GM19023 (cell line): ENCODE results near the gene PIK3R3.

Source experiments
- ATAC-seq: cut with Tn5 transposase; IDR thresholded peaks from one replicate; pipeline ENCODE4 v1.9.1; 2021; ENCODE audit warnings: mild to moderate bottlenecking, moderate library complexity; ENCODE audit not compliant: unreplicated experiment

The PIK3R3 gene

GRCh38 chr1:46132529-46133180, at the start of gene PIK3R3:
Gene PIK3R3 (minus strand): TSS chr1:46132629. CDS start chr1:46131952, 677 bp downstream.
- peak; percentile 90 for ATAC-seq

GRCh38 chr1:46181343-46182260, 49.2 kb upstream of the PIK3R3 start:
- ATAC-seq = no peak

- ATAC-seq = no peak
Measured at GRCh38 chr1:46180082-46180616, 47.7 kb upstream of the PIK3R3 start.

GRCh38 chr1:46179138-46180081, 47.0 kb upstream of the PIK3R3 start:
- ATAC-seq = no peak

- ATAC-seq = no peak
Measured at GRCh38 chr1:46176211-46176865, 43.9 kb upstream of the PIK3R3 start, which contains the start of gene P3R3URF. Gene P3R3URF (minus strand): TSS chr1:46176488. CDS start chr1:46176471, 17 bp downstream.

- ATAC-seq = no peak
Measured at GRCh38 chr1:46175243-46175642, 42.8 kb upstream of the PIK3R3 start.

DNA sequence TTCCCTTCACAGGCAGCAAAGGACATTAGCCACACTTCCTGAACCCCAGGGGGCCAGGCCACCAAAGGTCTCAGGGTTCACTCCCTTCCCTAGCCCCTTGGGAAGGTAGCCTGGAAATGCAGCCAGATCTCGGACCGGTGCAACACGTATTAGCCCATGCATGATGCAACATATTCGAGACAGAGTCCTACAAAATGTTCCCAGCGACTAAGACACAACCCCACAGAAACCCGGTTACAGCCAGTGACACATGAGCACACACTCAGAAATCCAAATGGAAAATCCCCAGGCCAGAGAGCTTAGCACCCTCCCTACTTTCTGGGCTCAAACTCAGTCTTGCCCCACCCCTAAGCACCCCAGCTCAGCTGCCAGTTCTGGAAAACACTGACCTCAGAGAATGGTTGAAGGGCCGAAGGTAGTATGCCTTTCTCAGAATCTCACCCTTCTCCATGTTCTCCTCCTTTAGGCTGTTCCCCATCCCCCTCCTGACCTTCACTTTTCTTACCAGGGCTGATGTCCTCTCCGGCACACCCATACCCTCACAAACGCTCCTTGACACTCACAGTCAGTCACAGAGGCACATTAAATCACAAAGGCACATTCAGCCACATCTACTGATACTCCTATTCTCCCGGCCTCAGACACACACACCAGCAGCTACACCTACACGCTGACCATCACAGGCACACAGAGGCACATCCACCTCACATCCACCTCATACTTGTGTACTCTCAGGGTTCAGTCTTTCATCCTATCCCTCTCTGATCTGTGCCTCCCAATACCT, 42.2 kb upstream of the PIK3R3 start, which contains the start of gene TSPAN1:
TSPAN1 (plus strand) TSS at position 640 of the 784 bp plus-strand sequence. CDS start 6,021 bp downstream, outside the sequence.
- no peak for ATAC-seq

- ATAC-seq = no peak
Measured at GRCh38 chr1:46173361-46173856, 41.0 kb upstream of the PIK3R3 start.

DNA sequence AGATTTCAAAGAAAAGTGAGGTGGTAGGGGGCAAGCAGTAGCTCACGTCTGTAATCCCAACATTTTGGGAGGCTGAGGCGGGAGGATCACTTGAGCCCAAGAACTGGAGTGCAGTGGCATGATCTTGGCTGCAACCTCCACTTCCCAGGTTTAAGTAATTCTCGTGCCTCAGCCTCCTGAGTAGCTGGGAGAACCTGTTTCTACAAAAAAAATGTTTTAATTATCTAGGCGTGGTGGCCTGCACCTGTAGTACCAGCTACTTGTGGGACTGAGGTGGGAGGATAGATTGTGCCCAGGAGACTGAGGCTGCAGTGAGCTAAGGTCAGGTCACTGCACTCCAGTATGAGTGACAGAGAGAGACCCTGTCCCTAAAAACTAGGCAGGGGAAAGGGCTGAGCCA, 39.9 kb upstream of the PIK3R3 start:
- ATAC-seq = no peak

DNA sequence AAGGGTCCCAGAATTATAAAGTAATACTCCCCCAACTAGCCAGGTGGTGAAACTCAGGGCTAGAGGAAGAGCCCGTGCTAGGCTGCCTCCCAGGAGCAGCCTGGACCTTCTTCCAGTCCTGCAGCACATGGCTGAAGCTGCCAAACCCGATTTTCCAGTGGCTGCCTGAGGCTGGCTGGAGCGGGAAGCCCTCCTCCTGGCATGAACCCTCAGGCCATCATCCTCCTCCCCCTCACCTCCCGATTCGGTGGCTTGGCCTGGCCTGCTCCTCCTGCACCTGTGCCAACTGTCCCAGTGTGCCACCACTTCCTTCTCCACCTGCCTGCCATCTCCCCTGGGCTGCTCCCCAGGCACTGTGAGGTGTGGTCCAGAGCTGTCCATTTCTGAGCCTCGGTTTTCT, 39.4 kb upstream of the PIK3R3 start:
- ATAC-seq = no peak

GRCh38 chr1:46171351-46171750, 38.9 kb upstream of the PIK3R3 start:
- no peak for ATAC-seq

GRCh38 chr1:46169811-46170454, 37.5 kb upstream of the PIK3R3 start:
- ATAC-seq = no peak

GRCh38 chr1:46168477-46168876, 36.0 kb upstream of the PIK3R3 start:
- ATAC-seq = no peak

DNA sequence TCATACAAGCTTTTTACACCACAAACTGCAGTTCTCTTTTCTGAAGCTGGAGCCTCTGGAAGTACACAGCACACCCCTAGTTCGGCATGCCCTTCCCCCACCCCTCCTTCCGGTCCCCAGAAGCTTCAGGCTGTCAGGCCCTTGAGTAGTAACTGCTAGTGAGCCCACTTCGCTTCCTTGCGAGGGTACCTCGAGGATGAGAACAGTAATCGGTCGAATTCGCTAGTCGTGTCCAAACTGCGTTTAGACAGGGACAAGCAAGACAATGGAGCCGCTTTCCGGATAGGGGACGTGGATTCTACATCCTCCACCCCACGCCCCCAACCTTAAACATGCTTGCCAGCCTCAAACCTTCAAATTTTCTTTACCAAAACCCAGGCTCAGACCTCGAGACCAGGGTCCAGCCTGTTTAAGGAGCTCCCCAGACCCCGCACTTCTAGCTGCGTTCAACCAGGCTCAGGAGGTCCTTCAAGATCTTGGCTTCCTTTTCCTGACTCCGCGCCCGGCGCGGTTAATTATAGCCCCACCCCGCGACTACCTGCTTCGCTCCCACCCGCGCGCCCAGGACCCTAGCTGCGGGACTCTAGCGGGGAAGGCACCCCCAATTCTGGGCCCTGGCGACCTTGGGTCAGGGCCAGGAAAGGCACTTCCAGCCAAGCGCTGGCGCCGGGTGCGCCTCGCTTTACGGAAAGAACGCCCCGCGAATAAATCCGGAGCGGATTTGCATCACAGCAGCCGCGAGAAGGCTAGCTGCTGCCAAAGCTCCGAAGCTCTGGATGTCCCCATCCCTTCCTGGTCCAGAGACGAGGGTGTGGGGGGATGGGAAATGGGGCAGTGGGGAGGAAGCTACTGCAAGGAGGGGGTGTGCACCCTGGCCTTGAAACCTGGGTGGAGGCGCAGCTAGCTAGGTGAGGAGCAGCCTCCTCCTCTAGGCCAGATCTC, 34.4 kb upstream of the PIK3R3 start:
- no peak for ATAC-seq

GRCh38 chr1:46160212-46160611, 27.8 kb upstream of the PIK3R3 start:
- no peak for ATAC-seq

- no peak for ATAC-seq
Measured at GRCh38 chr1:46159516-46159915, 27.1 kb upstream of the PIK3R3 start.
